K562 (cell line): ENCODE measurements around the gene MEP1B. TPM values are rescaled to one million over a fixed set of nuclear protein-coding genes. Genes with fewer than 3 reads are reported as not detected.

Experiments used
- ATAC-seq: fragments of 200-7000 bp; cut with Tn5 transposase; 3 replicates; pipeline ENCODE4 v1.9.1; 2020; ENCODE audit warnings: moderate library complexity
- BruUV-seq: library from RNA; stranded (reverse); fragments of 400-500 nt; replicated peaks from 2 replicates; lab custom pipeline; 2021; lab: Mats Ljungman, UMichigan
- CTCF ChIA-PET: fragments of 300-600 bp; formaldehyde crosslinking; extraction: SDS; loops from one replicate; lab custom pipeline; 2021; ENCODE audit warnings: low intra/inter-chr PET ratio; lab: Yijun Ruan, JAX
- POLR2A ChIA-PET: fragments of 300-600, 350-650 bp; sonication (Branson Sonifier 250); formaldehyde crosslinking; extraction: SDS; loops from one replicate; lab custom pipeline; 2021; ENCODE audit warnings: antibody characterized with exemption, inconsistent platforms; lab: Yijun Ruan, JAX
- DNase-seq, 4 experiments: peaks; one replicate each; pipeline versions ENCODE4 v3.0.0 to v3.0.0-alpha.2; 2011 to 2018; ENCODE audit warnings: low spot score in 3 of 4, mixed read lengths in 3 of 4; ENCODE audit errors: extremely low read depth in 1 of 4
- FAIRE-seq: peaks from 2 replicates; lab custom pipeline; 2011; peaks lifted over from hg19 to GRCh38; lab: Jason Lieb, UNC
- H2AFZ ChIP-seq: 2 replicates; pipeline ENCODE4 v1.6.0; 2011; ENCODE audit warnings: low read depth, low read length, control low read depth, inconsistent platforms
- H3K27ac ChIP-seq: fragments of 200-600 bp; 3 replicates; pipeline ENCODE4 v1.8.0; 2011; ENCODE audit warnings: low read depth, mild to moderate bottlenecking, control low read depth, inconsistent platforms, low read length, moderate library complexity, mixed read lengths; ENCODE audit errors: extremely low read depth
- H3K27me3 ChIP-seq, 2 experiments: fragments of 300-600 bp in 1 of 2; 2 replicates in 1 of 2; 3 replicates in 1 of 2; pipeline versions ENCODE4 v1.6.0 to v1.8.0; 2011; ENCODE audit warnings: inconsistent platforms in 2 of 2, low read length in 2 of 2, mild to moderate bottlenecking in 1 of 2, mixed read lengths in 1 of 2, moderate library complexity in 1 of 2; ENCODE audit not compliant: control insufficient read depth in 2 of 2, insufficient read depth in 2 of 2
- H3K36me3 ChIP-seq: fragments of 300-600 bp; 3 replicates; pipeline ENCODE4 v1.8.0; 2011; ENCODE audit warnings: mild to moderate bottlenecking, low read length, inconsistent platforms; ENCODE audit not compliant: control insufficient read depth, insufficient read depth
- H3K4me1 ChIP-seq, 2 experiments: fragments of 200-600 bp in 1 of 2; replicated peaks in 1 of 2; 2 replicates in 1 of 2; 3 replicates in 1 of 2; pipeline versions ENCODE4 v1.5.1 to v1.8.0; 2011; ENCODE audit warnings: inconsistent platforms in 2 of 2, low read length in 2 of 2, mild to moderate bottlenecking in 1 of 2, mixed read lengths in 1 of 2, moderate library complexity in 1 of 2; ENCODE audit not compliant: control insufficient read depth in 2 of 2, insufficient read depth in 2 of 2
- H3K4me2 ChIP-seq: 2 replicates; pipeline ENCODE4 v1.6.1; 2011; ENCODE audit warnings: low read length, control low read depth, inconsistent platforms, mixed read lengths; ENCODE audit not compliant: insufficient read depth
- H3K4me3 ChIP-seq: fragments of 200-600 bp; sonication (generic), shearing (Covaris generic); 2 replicates; pipeline ENCODE4 v1.5.1; 2016; ENCODE audit warnings: control low read depth, inconsistent platforms
- H3K79me2 ChIP-seq: fragments of 200-600 bp; 3 replicates; pipeline ENCODE4 v1.8.0; 2011; ENCODE audit warnings: low read length, inconsistent platforms; ENCODE audit not compliant: control insufficient read depth, insufficient read depth
- H3K9ac ChIP-seq, 2 experiments: 2 replicates each; pipeline versions ENCODE4 v1.6.0 to v1.6.1; 2011; ENCODE audit warnings: low read depth in 2 of 2, low read length in 2 of 2, control low read depth in 1 of 2, inconsistent platforms in 1 of 2, mild to moderate bottlenecking in 1 of 2, mixed read lengths in 1 of 2; ENCODE audit not compliant: insufficient read depth in 1 of 2
- H3K9me1 ChIP-seq: one replicate; pipeline ENCODE4 v1.6.0; 2011; ENCODE audit warnings: inconsistent platforms, mild to moderate bottlenecking, low read length, moderate library complexity; ENCODE audit not compliant: control insufficient read depth, insufficient read depth
- H3K9me3 ChIP-seq: replicated peaks from 2 replicates; pipeline ENCODE4 v1.5.1; 2011; ENCODE audit warnings: low read depth, low read length, inconsistent platforms; ENCODE audit not compliant: control insufficient read depth, insufficient read depth
- H4K20me1 ChIP-seq: replicated peaks from 2 replicates; pipeline ENCODE4 v1.6.1; 2011; ENCODE audit warnings: low read length, inconsistent platforms, mixed read lengths; ENCODE audit not compliant: control insufficient read depth, insufficient read depth
- CREM ChIP-seq: IDR thresholded peaks from 2 replicates; pipeline ENCODE4 v1.6.1; 2014; ENCODE audit warnings: antibody characterized with exemption, low read depth
- MIER1 ChIP-seq: fragments of 450-650 bp; IDR thresholded peaks from 2 replicates; pipeline ENCODE4 v1.6.1; 2016; ENCODE audit warnings: antibody characterized with exemption, mild to moderate bottlenecking, low read depth
- MTA3 ChIP-seq: fragments of 450-650 bp; formaldehyde crosslinking; IDR thresholded peaks from 2 replicates; pipeline ENCODE4 v1.6.1; 2017; ENCODE audit warnings: mild to moderate bottlenecking, borderline replicate concordance
- POLR3A ChIP-seq: IDR thresholded peaks from 2 replicates; pipeline ENCODE4 v1.6.1; 2011; ENCODE audit warnings: borderline replicate concordance, mild to moderate bottlenecking, moderate library complexity; ENCODE audit not compliant: insufficient read length, insufficient read depth; ENCODE audit errors: extremely low read depth
- TARDBP ChIP-seq: fragments of 450-650 bp; IDR thresholded peaks from 2 replicates; pipeline ENCODE4 v1.6.1; 2016
- ZFP30 ChIP-seq: fragments of 250-450 bp; sonication (Bioruptor Pico); IDR thresholded peaks from 2 replicates; pipeline ENCODE4 v1.8.0; 2022; ENCODE audit warnings: moderate library complexity, mild to moderate bottlenecking, inconsistent platforms, borderline replicate concordance
- ZNF134 ChIP-seq: fragments of 250-450 bp; sonication (Bioruptor Pico); conservative IDR thresholded peaks from 2 replicates; pipeline ENCODE4 v1.4.0; 2020
- ZNF717 ChIP-seq: fragments of 250-450 bp; sonication (Bioruptor Pico); IDR thresholded peaks from 2 replicates; pipeline ENCODE4 v1.5.0; 2021
- WGBS: fragments of 100-300 bp; shearing (Covaris generic); methylation state at CpG from one replicate; pipeline ENCODE4 v1.1.6; 2016; ENCODE audit warnings: low coverage, mixed read lengths; ENCODE audit not compliant: insufficient coverage; ENCODE audit errors: missing lambda C conversion rate; 5-methylcytosine and 5-hydroxymethylcytosine counted together
- in situ Hi-C: fragments of 300-500 bp; cut with MboI; formaldehyde crosslinking; loops from 4 replicates; pipeline ENCODE4 v1.15.0; 2018; ENCODE audit warnings: inconsistent platforms, mixed read lengths
- intact Hi-C: fragments of 100-400 bp; cut with micrococcal nuclease; formaldehyde crosslinking; loops from 2 replicates; pipeline ENCODE4 v1.14.2; 2022
- polyA plus RNA-seq, 8 experiments: library from polyadenylated mRNA; depleted of rRNA in 4 of 8; stranded (reverse) in 5 of 8; unstranded in 3 of 8; fragments of >200 nt; fragmentation: Nextera tagmentation in 2 of 8; fragmentation: Illumina TruSeq in 1 of 8; extraction: Ambion mirVana in 2 of 8; extraction: Trizol in 1 of 8; gene quantifications; 2 replicates each; pipeline versions ENCODE4 v1.2.1 to v1.2.3, GENCODE V29; 2011 to 2014; ENCODE audit warnings: inconsistent platforms in 1 of 8, missing spikeins in 1 of 8
- total RNA-seq, 7 experiments: library from RNA; depleted of rRNA in 6 of 7; stranded (reverse); fragments of >200 nt in 6 of 7; fragmentation: Illumina TruSeq in 2 of 7; extraction: Trizol in 2 of 7; gene quantifications; 2 replicates each; pipeline versions ENCODE4 v1.2.1 to v1.2.3, GENCODE V29; 2011 to 2021; ENCODE audit warnings: low replicate concordance in 1 of 7

MEP1B gene
- total and polyA plus RNA-seq, 9 of the 15 experiments (the other 6 are each of a cell fraction or from before 2014, with no cell fraction given): 0.03 to 0.11 TPM; not detected in 7

DNA sequence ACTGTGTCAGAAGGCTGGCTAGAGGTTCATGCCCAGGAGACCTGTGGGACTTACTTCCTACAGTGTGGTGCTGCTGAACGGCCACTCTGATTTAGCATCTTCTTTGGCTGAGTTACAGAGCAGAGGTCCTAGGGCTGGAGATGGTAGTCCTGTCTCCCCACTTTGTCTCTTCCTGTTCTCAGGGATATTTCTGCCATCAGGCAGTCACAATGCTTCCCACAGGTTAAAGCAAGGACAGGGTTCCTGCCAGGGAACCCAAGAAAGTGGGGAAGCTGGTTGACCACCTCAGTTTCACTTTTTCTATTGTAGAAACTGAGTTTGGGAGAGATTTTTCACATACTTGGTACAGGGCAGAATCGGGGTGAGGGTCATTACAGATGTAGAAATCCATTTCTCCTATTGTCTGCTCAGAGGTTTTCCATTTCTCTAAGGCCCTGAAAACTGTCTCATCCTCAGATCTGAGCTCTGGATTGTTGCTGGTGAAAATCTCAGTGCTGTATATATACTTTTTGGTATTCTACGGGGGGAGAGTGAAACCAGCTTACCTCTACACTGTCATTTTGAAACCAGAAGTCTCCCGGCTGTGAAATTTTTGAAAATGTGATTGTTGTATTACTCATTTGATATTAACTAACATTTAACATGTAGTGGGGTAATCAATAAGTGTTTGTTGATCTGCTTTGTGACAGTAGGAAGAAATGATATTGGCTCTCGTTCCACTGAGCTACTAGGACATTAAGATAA is 37.0 kb upstream of the MEP1B start:
- no peak overlapping the region for H3K4me2 ChIP-seq
- no peak for DNase-seq
- H3K4me1 ChIP-seq: no peaks in the 10 kb centered on the region
- peaks cover 0 to 4% of the 10 kb centered on the region in 2 experiments; a peak in 1 of 5 replicates for H3K27me3 ChIP-seq
- no peaks in the 10 kb centered on the region for H3K9me3 ChIP-seq
- intact Hi-C loops: loop anchor here (10.0 kb wide), 1 partner anchor 202 kb away; no protein-coding TSS in a partner anchor
- under 1% methylated on average over 5 of the region's 5 CpGs for WGBS
- TF ChIP-seq ZFP30 (CRISPR knock-in tag) (no peak), MIER1 (no peak), ZNF717 (CRISPR knock-in tag) (no peak), MTA3 (no peak), CREM (no peak), TARDBP (no peak), ZNF134 (CRISPR knock-in tag) (no peak), POLR3A (no peak)
- TF ChIP-seq, all 486 proteins: peak for 0
- FAIRE-seq: no peak
- in situ Hi-C loops: no loop called here
- no peaks in the 10 kb centered on the region for H3K9me1 ChIP-seq
- no peak overlapping the region for H3K9ac ChIP-seq
- H4K20me1 ChIP-seq: no peaks in the 10 kb centered on the region
- H3K36me3 ChIP-seq: no peaks in the 10 kb centered on the region
- ChIA-PET POLR2A (no interaction called here), CTCF (no interaction called here)
- H3K27ac ChIP-seq: no peak overlapping the region
- BruUV-seq: no TSS peak
- no peaks in the 10 kb centered on the region for H3K79me2 ChIP-seq
- ATAC-seq: no peak
- H2AFZ ChIP-seq: no peak overlapping the region
- no peak overlapping the region for H3K4me3 ChIP-seq
